ENCODE data around the gene ASRGL1.

ASRGL1 gene

GRCh38 chr11:62435846-62436660, 98.8 kb downstream of the ASRGL1 start:
- FAIRE-seq (no peak), DNase-seq (ENCODE audit: insufficient read length, low spot score) (no peak)

DNA sequence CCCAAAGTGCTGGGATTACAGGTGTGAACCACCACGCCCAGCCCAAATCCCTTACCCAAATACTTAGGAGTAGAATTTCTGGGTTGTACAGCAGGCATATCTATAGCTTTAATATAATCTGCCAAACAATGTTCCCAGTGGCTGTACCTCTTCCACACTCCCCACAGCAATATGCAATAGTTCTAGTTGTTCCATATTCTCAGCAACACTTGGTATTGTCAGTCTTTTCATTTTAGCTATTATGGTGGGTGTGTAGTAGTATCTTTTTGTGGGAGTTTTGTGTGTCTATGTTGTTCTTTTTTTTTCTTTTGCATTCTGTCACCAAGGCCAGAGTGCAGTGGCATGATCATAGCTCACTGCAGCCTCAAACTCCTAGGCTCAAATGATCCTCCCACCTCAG, 100.4 kb downstream of the ASRGL1 start:
- DNase-seq (ENCODE audit: insufficient read length, low spot score) (no peak), FAIRE-seq (no peak)

DNA sequence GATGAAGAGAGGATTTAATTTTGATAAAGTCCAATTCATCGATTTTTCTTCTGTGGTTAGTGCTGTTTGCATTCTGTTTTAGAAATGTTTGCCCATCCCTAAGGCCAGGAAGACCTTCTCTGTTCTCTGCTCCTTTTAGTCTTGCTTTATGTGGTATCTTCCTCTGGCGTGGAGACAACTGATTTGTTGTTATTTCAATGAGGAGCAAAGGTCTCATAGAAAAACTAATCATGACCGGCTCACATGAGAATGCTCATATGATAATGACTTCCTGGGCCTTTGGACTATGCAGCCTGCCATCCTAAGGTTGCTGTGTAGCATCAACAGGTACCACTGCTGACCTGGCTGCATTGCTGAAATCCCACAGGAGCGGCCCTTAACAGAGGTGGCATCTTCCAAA, 101.4 kb downstream of the ASRGL1 start:
- DNase-seq (ENCODE audit: insufficient read length, low spot score) (no peak), FAIRE-seq (no peak)

DNA sequence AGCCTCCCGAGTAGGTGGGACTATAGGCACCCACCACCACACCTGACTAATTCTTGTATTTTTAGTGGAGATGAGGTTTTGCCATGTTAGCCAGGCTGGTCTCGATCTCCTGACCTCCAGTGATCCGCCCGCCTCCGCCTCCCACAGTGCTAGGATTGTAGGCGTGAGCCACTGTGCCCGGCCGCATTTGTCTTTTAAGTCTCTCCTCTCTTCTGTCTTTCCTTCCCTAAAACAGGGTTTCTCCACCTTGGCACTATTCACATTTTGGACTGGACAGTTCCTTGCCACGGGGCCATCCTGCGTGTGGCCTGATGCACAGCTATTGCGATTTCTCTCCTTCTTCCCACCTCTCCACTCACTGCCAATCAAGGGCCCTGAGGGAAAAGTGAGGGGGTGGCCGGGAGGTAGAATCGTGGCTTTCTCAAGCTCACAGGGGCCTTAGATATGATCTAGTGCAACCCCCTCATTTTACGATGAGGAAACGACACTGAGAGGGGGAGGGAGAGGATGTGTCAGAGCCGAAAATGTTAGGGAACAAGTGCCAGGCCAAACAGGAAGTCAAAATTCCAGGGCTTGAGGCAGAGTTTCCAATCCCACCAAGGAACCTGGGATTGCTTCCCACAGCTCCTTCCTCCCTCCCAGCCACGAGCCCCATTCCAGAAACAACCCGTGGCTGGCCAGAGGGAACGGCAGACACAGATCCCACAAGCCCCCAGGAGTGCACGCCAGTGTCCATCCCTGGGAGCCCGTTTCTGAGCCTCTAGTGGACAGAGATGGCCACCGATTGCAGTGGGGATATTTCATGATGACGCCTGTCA, 102.7 kb downstream of the ASRGL1 start:
- no peak for DNase-seq (ENCODE audit: insufficient read length, low spot score)
- no peak for FAIRE-seq

Data from GM19239 (cell line).